Esophagus muscularis mucosa (tissue), 4 donors: ENCODE results near the gene NKD2. TPM values are rescaled to one million over a fixed set of nuclear protein-coding genes. Genes with fewer than 3 reads are reported as not detected.

Experiments used
- DNase-seq: peaks from one replicate; pipeline ENCODE4 v3.0.0-alpha.2; 2017; ENCODE audit errors: extremely low spot score
- H3K27ac ChIP-seq, 4 donors: fragments of 200-600 bp; sonication (generic); replicated peaks in 1 of 4; 1 replicate in 3 of 4; 2 replicates in 1 of 4; pipeline ENCODE4 v1.5.1; 2016 to 2019; ENCODE audit warnings: mild to moderate bottlenecking in 1 of 4
- H3K27me3 ChIP-seq, 4 donors: fragments of 200-600 bp; sonication (generic); one replicate each; pipeline versions ENCODE4 v1.5.1 to v1.6.0; 2016 to 2019
- H3K36me3 ChIP-seq, 4 donors: fragments of 200-600 bp; sonication (generic); one replicate each; pipeline ENCODE4 v1.5.1; 2016 to 2019
- H3K4me1 ChIP-seq, 4 donors: fragments of 200-600 bp; sonication (generic); one replicate each; pipeline ENCODE4 v1.5.1; 2016 to 2019
- H3K4me3 ChIP-seq, 4 donors: fragments of 200-600 bp; sonication (generic); 1 replicate in 2 of 4; 2 replicates in 2 of 4; pipeline ENCODE4 v1.5.1; 2016 to 2019; ENCODE audit warnings: mild to moderate bottlenecking in 4 of 4, moderate library complexity in 1 of 4
- H3K9me3 ChIP-seq, 4 donors: fragments of 200-600 bp; sonication (generic); 1 replicate in 3 of 4; 2 replicates in 1 of 4; pipeline ENCODE4 v1.5.1; 2016 to 2019
- EP300 ChIP-seq: sonication (generic); formaldehyde crosslinking; IDR thresholded peaks from one replicate; pipeline ENCODE4 v1.6.1; 2017; ENCODE audit warnings: antibody characterized with exemption
- POLR2A ChIP-seq: fragments of 450-650 bp; IDR thresholded peaks from one replicate; pipeline ENCODE4 v1.6.1; 2017; ENCODE audit warnings: antibody characterized with exemption, moderate library complexity, mild to moderate bottlenecking, low read depth
- POLR2AphosphoS5 ChIP-seq, 2 donors: sonication (generic); formaldehyde crosslinking; IDR thresholded peaks; one replicate each; pipeline ENCODE4 v1.6.1; 2017; ENCODE audit warnings: antibody characterized with exemption in 2 of 2
- WGBS: methylation state at CpG from one replicate; pipeline ENCODE4 v1.1.5; 2018; 5-methylcytosine and 5-hydroxymethylcytosine counted together
- intact Hi-C: fragments of 100-400 bp; cut with DNase I; formaldehyde crosslinking; loops from one replicate; pipeline ENCODE4 v1.15.1; 2023
- total RNA-seq, 4 donors: library from RNA; depleted of rRNA; stranded (reverse); fragments of >200 nt; gene quantifications; one replicate each; pipeline versions ENCODE4 v1.1.0 to v1.2.1, GENCODE V29; 2016
- TF ChIP-seq, protein P1 (sequence below), 3 experiments: fragments of 200-600 bp in 2 of 3; fragments of 450-650 bp in 1 of 3; sonication (generic) in 2 of 3; IDR thresholded peaks; one replicate each; pipeline ENCODE4 v1.5.1; 2017 to 2019; ENCODE audit warnings: antibody characterized with exemption in 3 of 3, mild to moderate bottlenecking in 2 of 3, moderate library complexity in 1 of 3

Gene NKD2
- total RNA-seq, 4 donors from 2014 or later = 3.0 to 6.6 (median 5.4) TPM

- DNase-seq = no peak
- intact Hi-C loops = no loop called here
- no peak overlapping the region for H3K4me3 ChIP-seq
- H3K36me3 ChIP-seq = peaks cover 0 to 7% (median 2%) of the 10 kb centered on the region in 4 donors
- H3K27me3 ChIP-seq = peaks cover 0 to 36% (median 2%) of the 10 kb centered on the region in 4 donors
- no peak overlapping the region for H3K27ac ChIP-seq
- WGBS = 96% methylated on average over 19 of the region's 29 CpGs
- H3K9me3 ChIP-seq = no peaks in the 10 kb centered on the region
- TF ChIP-seq, protein P1, sequence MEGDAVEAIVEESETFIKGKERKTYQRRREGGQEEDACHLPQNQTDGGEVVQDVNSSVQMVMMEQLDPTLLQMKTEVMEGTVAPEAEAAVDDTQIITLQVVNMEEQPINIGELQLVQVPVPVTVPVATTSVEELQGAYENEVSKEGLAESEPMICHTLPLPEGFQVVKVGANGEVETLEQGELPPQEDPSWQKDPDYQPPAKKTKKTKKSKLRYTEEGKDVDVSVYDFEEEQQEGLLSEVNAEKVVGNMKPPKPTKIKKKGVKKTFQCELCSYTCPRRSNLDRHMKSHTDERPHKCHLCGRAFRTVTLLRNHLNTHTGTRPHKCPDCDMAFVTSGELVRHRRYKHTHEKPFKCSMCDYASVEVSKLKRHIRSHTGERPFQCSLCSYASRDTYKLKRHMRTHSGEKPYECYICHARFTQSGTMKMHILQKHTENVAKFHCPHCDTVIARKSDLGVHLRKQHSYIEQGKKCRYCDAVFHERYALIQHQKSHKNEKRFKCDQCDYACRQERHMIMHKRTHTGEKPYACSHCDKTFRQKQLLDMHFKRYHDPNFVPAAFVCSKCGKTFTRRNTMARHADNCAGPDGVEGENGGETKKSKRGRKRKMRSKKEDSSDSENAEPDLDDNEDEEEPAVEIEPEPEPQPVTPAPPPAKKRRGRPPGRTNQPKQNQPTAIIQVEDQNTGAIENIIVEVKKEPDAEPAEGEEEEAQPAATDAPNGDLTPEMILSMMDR (IDR thresholded peaks at IDR 0.05) = no peak
- TF ChIP-seq POLR2AphosphoS5 (IDR thresholded peaks at IDR 0.05) (no peak), EP300 (no peak)
- no peaks in the 10 kb centered on the region for H3K4me1 ChIP-seq
Observed at GRCh38 chr5:1033606-1034420, 25.2 kb downstream of the NKD2 start.

GRCh38 chr5:1034421-1034905 lies 25.9 kb downstream of the NKD2 start:
- Histone ChIP-seq H3K9me3 (no peaks in the 10 kb centered on the region), H3K27ac (no peak overlapping the region), H3K4me1 (no peaks in the 10 kb centered on the region), H3K27me3 (peaks cover 0 to 34% (median 2%) of the 10 kb centered on the region in 4 donors), H3K4me3 (no peak overlapping the region), H3K36me3 (peaks cover 0 to 7% (median 2%) of the 10 kb centered on the region in 4 donors)
- TF ChIP-seq POLR2A (no peak), EP300 (no peak), POLR2AphosphoS5 (IDR thresholded peaks at IDR 0.05) (no peak)
- TF ChIP-seq, protein P1 (IDR thresholded peaks at IDR 0.05) = no peak
- intact Hi-C loops = no loop called here
- DNase-seq = no peak
- WGBS = 96% methylated on average over 17 of the region's 17 CpGs

DNA sequence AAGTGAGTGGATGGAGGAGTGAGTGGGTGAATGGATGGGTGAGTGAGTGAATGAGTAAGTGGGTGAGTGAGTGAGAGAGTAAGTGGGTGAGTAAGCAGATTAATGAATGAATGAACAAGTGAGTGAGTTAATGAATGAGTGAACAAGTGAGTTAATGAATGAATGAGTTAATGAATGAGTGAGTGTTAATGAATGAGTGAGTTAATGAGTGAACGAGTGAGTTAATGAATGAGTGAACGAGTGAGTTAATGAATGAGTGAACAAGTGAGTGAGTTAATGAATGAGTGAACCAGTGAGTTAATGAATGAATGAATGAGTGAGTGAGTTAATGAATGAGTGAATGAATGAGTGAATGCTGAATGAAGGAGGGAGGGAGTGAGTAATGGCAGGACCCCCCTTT lies 26.4 kb downstream of the NKD2 start:
- TF ChIP-seq EP300 (no peak), POLR2A (no peak), POLR2AphosphoS5 (IDR thresholded peaks at IDR 0.05) (no peak)
- TF ChIP-seq, protein P1 (IDR thresholded peaks at IDR 0.05) = no peak
- no peak overlapping the region for H3K4me3 ChIP-seq
- no peaks in the 10 kb centered on the region for H3K9me3 ChIP-seq
- no peak for DNase-seq
- no peak overlapping the region for H3K27ac ChIP-seq
- peaks cover 0 to 29% (median 2%) of the 10 kb centered on the region in 4 donors for H3K27me3 ChIP-seq
- 83% methylated on average over 2 of the region's 2 CpGs for WGBS
- H3K36me3 ChIP-seq = peaks cover 0 to 7% (median 2%) of the 10 kb centered on the region in 4 donors
- intact Hi-C loops = no loop called here
- no peaks in the 10 kb centered on the region for H3K4me1 ChIP-seq

DNA sequence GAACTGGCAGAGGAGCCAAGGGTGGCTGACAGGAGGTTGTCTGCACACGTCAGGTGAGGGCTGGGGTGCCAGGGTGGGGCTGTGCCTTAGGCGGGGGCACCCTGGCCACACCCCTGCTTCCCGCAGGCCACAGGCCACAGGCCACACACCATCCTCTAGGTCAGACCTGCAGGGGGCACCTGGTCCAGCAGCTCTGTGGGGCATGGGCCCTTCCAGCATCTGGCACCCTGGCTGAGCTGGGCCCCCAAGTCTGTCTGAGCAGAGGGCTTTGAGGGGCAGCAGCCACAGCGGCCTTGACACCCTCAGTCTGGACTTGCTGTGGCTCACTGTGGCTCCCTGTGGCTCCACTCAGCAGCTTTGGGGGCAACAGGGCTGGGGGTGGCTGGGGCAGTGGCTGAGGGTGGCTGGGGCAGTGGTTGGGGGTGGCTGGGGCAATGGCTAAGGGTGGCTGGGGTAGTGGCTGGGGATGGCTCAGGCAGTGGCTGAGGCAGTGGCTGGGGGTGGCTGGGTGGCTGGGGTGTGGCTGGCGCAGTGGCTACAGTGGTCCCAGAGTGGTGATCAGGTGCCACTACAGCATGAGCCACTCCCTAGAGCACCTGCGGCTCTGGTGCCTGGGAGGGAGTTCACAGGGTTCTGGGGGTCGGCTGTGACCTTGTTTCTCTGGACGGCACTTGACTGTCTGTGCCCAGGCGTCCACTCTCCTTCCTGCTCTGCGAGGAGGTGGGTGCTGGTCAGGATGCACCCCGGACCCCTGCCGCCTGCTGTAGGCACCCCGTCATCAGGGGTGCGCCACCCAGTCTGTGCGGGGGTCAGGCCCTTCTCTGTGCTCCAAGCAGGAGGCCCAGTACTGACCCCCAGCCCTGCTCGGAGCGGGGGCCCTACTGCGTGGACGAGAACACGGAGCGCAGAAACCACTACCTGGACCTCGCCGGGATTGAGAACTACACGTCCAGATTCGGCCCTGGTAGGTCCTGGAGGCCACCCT lies 27.1 kb downstream of the NKD2 start:
- Histone ChIP-seq H3K4me1 (no peaks in the 10 kb centered on the region), H3K9me3 (no peaks in the 10 kb centered on the region), H3K27me3 (peaks cover 0 to 22% (median 2%) of the 10 kb centered on the region in 4 donors), H3K36me3 (peaks cover 0 to 7% (median 2%) of the 10 kb centered on the region in 4 donors), H3K4me3 (no peak overlapping the region), H3K27ac (no peak overlapping the region)
- no peak for TF ChIP-seq POLR2AphosphoS5 (IDR thresholded peaks at IDR 0.05)
- TF ChIP-seq, protein P1 (IDR thresholded peaks at IDR 0.05) = no peak
- TF ChIP-seq EP300 = no peak
- no peak for TF ChIP-seq POLR2A
- intact Hi-C loops = no loop called here
- WGBS = 93% methylated on average over 25 of the region's 25 CpGs
- DNase-seq = no peak
